ENCODE results near the gene FHIP1B.

FHIP1B gene

DNA sequence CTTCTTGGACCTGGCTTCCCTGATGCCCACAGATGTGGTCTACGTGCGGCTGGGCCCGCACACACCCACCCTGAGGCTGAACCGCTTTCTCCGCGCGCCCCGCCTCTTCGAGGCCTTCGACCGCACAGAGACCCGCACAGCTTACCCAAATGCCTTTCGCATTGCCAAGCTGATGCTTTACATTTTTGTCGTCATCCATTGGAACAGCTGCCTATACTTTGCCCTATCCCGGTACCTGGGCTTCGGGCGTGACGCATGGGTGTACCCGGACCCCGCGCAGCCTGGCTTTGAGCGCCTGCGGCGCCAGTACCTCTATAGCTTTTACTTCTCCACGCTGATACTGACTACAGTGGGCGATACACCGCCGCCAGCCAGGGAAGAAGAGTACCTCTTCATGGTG is 5.7 kb upstream of the FHIP1B start:
- DNase-seq (ENCODE audit: low spot score) = no peak

DNA sequence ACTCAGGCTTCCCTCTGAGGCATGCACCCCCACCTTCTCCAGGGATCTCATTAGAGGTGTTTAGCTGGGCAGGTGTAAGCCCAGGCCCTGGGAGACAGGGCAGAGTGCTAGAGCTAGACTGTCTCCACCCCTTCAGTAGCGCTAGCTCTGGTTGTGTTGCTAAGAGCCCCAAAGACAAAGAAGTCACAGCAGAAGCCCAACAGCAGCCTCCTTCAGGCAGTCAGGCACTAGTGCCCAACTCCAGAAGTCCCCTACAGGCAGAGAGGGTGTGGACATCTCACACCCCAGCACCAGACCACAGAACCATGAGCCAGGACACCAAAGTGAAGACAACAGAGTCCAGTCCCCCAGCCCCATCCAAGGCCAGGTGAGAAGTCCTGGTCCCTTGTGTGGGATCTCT is 4.5 kb upstream of the FHIP1B start, which contains the start of gene CNGA4:
TSS of gene CNGA4 (plus strand) at position 188 of the 400 bp plus-strand sequence. CDS start at position 306, 118 bp downstream.
- no peak for DNase-seq (ENCODE audit: low spot score)

- no peak for DNase-seq (ENCODE audit: low spot score)
These were observed 3.4 kb upstream of the FHIP1B start for GRCh38 chr11:6237761-6238302.

GRCh38 chr11:6237266-6237665 is 2.8 kb upstream of the FHIP1B start:
- no peak for DNase-seq (ENCODE audit: low spot score)

- no peak for DNase-seq (ENCODE audit: low spot score)
These were observed 451 bp downstream of the FHIP1B start for GRCh38 chr11:6233984-6234386.

GRCh38 chr11:6232899-6233298 is 1.5 kb downstream of the FHIP1B start:
- DNase-seq (ENCODE audit: low spot score) = no peak

DNA sequence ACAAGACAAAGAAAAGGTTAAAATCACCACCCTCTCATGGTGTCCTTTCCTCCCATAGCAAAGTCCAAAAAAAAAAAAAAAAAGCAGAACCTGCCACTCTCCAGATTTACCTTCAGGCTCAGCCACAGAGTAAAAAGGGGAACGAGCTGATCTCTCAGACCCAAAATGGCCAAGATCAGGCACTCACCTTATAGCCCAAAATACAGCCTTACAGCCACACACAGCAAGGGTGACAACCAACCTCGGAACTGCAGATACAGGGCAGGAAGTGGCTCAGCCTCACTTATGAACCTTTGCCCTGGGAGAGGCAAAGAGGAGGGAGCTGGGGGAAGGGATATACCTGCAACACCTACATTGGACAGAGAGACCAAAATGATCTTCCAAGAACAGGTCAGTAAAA is 4.5 kb downstream of the FHIP1B start:
- DNase-seq (ENCODE audit: low spot score) = no peak

GRCh38 chr11:6228520-6228919 is 5.9 kb downstream of the FHIP1B start:
- no peak for DNase-seq (ENCODE audit: low spot score)

- DNase-seq (ENCODE audit: low spot score) = no peak
These were observed 8.5 kb downstream of the FHIP1B start for GRCh38 chr11:6225896-6226295.

- no peak for DNase-seq (ENCODE audit: low spot score)
These were observed 9.4 kb downstream of the FHIP1B start for GRCh38 chr11:6225024-6225423.

DNA sequence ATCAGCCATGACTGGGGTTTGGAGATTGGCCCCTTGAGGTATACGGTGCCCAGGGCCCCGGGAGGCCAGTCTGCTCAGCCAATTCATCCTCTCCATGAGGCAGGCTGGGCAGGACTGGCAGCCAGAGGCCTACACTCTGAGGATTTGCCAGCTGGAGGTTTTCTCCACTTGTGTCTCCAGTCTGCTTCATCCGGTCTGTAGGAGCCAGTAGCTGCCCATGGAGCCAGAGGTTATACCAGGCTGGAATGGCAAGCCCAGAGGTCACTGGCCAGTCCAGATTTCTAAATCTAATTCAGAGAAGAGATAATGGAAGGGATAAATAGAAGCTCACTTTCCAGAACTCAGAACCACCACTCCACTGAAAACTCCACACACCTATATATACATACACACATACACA is 10.0 kb downstream of the FHIP1B start:
- no peak for DNase-seq (ENCODE audit: low spot score)

- DNase-seq (ENCODE audit: low spot score) = no peak
These were observed 10.6 kb downstream of the FHIP1B start for GRCh38 chr11:6223854-6224253.

GRCh38 chr11:6219359-6219758 is 15.1 kb downstream of the FHIP1B start:
- peak; percentile 92 for DNase-seq (ENCODE audit: low spot score)

DNA sequence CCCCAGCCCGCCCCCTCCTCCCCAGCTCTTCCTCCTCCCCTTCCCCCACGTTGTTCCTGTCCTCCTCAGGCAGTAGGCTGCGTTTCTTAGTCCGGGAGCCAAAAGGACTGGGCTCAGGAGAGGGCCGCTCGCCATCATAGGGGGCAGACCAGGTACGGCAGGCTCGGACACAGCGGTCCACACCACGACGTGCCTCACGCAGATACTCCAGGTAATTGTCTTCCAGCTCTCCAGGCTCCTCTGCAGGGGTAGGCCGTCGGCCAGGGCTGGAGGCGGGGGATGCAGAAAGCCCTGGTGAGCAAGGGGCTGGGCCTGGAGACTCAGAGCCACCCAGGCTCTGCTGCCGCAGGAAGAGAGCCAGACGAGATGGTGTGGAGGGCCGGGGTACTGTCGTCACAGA is 16.7 kb downstream of the FHIP1B start:
- no peak for DNase-seq (ENCODE audit: low spot score)

GRCh38 chr11:6216501-6216900 is 17.9 kb downstream of the FHIP1B start:
- no peak for DNase-seq (ENCODE audit: low spot score)

DNA sequence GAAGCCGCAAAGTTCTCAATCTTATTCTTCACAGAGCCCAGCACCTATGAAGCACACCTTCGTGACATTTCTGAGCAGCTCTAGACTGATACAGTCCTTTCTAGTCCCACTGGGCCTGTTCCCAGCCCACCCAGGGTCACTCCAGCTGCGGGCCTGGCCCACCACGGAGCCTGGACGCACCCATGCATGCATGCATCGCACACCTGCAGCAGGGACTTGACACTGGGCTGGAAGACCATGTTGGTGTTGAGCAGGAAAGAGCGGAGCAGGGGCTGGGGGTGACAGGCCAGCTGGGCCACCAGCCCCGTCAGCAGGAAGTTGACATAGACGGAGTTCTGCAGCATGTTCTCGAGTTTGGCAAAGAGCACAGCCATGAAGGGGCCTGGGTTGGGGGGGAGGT is 19.9 kb downstream of the FHIP1B start:
- DNase-seq (ENCODE audit: low spot score) = no peak

GRCh38 chr11:6210274-6210955 is 24.0 kb downstream of the FHIP1B start:
- DNase-seq (ENCODE audit: low spot score) = peak; percentile 35

GRCh38 chr11:6209801-6210200 is 24.6 kb downstream of the FHIP1B start:
- no peak for DNase-seq (ENCODE audit: low spot score)

- no peak for DNase-seq (ENCODE audit: low spot score)
These were observed 27.8 kb downstream of the FHIP1B start for GRCh38 chr11:6206456-6207180.

GRCh38 chr11:6205366-6205765 is 29.1 kb downstream of the FHIP1B start, which contains the start of gene C11orf42:
C11orf42 (plus strand) TSS chr11:6205557; CDS start chr11:6205616, 59 bp downstream.
- no peak for DNase-seq (ENCODE audit: low spot score)

- DNase-seq (ENCODE audit: low spot score) = no peak
These were observed 29.7 kb downstream of the FHIP1B start for GRCh38 chr11:6204706-6205105.

DNA sequence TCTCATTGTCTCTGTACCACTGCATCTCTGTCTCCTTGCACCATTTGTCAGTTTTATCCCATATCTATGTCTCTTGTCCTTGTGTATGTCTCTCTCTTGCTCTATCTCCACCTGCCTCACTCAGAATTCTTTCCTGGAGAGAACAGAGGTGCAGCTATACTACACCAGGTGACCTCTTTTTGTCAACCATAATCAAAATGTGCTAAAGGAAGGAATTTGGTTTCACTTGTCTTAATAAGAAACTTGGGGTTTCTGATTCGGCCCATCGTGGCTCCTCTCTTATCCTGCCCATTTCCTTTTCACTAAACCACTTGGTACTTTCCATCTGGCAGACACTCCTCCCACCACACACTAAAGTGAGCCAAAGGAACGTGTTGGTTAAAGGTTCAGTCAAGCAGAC is 31.1 kb downstream of the FHIP1B start:
- DNase-seq (ENCODE audit: low spot score) = no peak

DNA sequence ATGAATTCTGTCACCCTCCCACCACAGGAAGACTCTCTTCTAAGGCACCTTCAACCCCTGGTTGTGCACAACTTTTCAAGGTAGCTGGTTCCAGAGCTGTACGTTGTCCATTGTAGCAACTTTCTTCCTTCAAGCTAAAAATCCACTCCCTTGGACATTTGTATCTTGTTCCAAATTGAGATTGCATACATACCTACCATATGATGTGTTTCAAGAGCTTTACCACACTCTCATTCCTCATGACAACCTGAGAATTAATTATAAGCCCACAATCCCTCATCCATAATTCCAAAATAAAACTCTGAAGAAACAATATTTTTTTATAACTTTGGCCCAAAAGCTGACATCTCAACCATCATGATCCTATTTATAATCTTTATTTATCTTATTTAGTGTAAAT is 32.4 kb downstream of the FHIP1B start:
- peak; percentile 29 for DNase-seq (ENCODE audit: low spot score)

All from GM03348 (cell line).